ENCODE measurements around the gene CYB561D1.
"Not testable (repeated sequence)": the region's sequence is repeated elsewhere in the genome, so short reads cannot be mapped to it uniquely, and the experiment has no call there.

The CYB561D1 gene

GRCh38 chr1:109493805-109494539 is at the start of gene CYB561D1:
CYB561D1 (plus strand) TSS chr1:109494094; CDS start chr1:109494140, 46 bp downstream.
- H3K4me1 ChIP-seq (ENCODE audit: control insufficient read depth, insufficient read depth, low read length): peaks cover 9% of the 10 kb centered on the region
- no peaks in the 10 kb centered on the region for H3K36me3 ChIP-seq (ENCODE audit: control insufficient read depth, insufficient read depth, low read length)
- H3K9ac ChIP-seq (ENCODE audit: low read depth, low read length): peak within 1 kb of the TSS; percentile 57
- H3K4me3 ChIP-seq (ENCODE audit: low read depth, low read length): peak within 1 kb of the TSS; percentile 92
- H3K27me3 ChIP-seq (ENCODE audit: control insufficient read depth, insufficient read depth, low read length): no peaks in the 10 kb centered on the region
- no peaks in the 10 kb centered on the region for H3K9me3 ChIP-seq (ENCODE audit: control insufficient read depth, insufficient read depth, low read length)

- H3K27me3 ChIP-seq (ENCODE audit: control insufficient read depth, insufficient read depth, low read length): no peaks in the 10 kb centered on the region
- H3K36me3 ChIP-seq (ENCODE audit: control insufficient read depth, insufficient read depth, low read length): no peaks in the 10 kb centered on the region
- no peak overlapping the region for H3K9ac ChIP-seq (ENCODE audit: low read depth, low read length)
- H3K4me3 ChIP-seq (ENCODE audit: low read depth, low read length): no peak overlapping the region
- H3K9me3 ChIP-seq (ENCODE audit: control insufficient read depth, insufficient read depth, low read length): no peaks in the 10 kb centered on the region
- no peaks in the 10 kb centered on the region for H3K4me1 ChIP-seq (ENCODE audit: control insufficient read depth, insufficient read depth, low read length)
Observed at GRCh38 chr1:109444346-109444745, 49.5 kb upstream of the CYB561D1 start.

GRCh38 chr1:109445949-109446695 is 47.8 kb upstream of the CYB561D1 start:
- H3K4me3 ChIP-seq (ENCODE audit: low read depth, low read length); H3K9ac ChIP-seq (ENCODE audit: low read depth, low read length); H3K36me3 ChIP-seq (ENCODE audit: control insufficient read depth, insufficient read depth, low read length); H3K4me1 ChIP-seq (ENCODE audit: control insufficient read depth, insufficient read depth, low read length); H3K9me3 ChIP-seq (ENCODE audit: control insufficient read depth, insufficient read depth, low read length); H3K27me3 ChIP-seq (ENCODE audit: control insufficient read depth, insufficient read depth, low read length): not testable (repeated sequence)

- H3K36me3 ChIP-seq (ENCODE audit: control insufficient read depth, insufficient read depth, low read length): no peaks in the 10 kb centered on the region
- H3K4me3 ChIP-seq (ENCODE audit: low read depth, low read length): no peak overlapping the region
- H3K27me3 ChIP-seq (ENCODE audit: control insufficient read depth, insufficient read depth, low read length): no peaks in the 10 kb centered on the region
- H3K9me3 ChIP-seq (ENCODE audit: control insufficient read depth, insufficient read depth, low read length): no peaks in the 10 kb centered on the region
- H3K9ac ChIP-seq (ENCODE audit: low read depth, low read length): no peak overlapping the region
- no peaks in the 10 kb centered on the region for H3K4me1 ChIP-seq (ENCODE audit: control insufficient read depth, insufficient read depth, low read length)
Observed at GRCh38 chr1:109447524-109447923, 46.4 kb upstream of the CYB561D1 start.

GRCh38 chr1:109454497-109455133 is 39.3 kb upstream of the CYB561D1 start:
- no peaks in the 10 kb centered on the region for H3K27me3 ChIP-seq (ENCODE audit: control insufficient read depth, insufficient read depth, low read length)
- H3K9ac ChIP-seq (ENCODE audit: low read depth, low read length): no peak overlapping the region
- H3K9me3 ChIP-seq (ENCODE audit: control insufficient read depth, insufficient read depth, low read length): peaks cover 3% of the 10 kb centered on the region
- no peak overlapping the region for H3K4me3 ChIP-seq (ENCODE audit: low read depth, low read length)
- no peaks in the 10 kb centered on the region for H3K36me3 ChIP-seq (ENCODE audit: control insufficient read depth, insufficient read depth, low read length)
- H3K4me1 ChIP-seq (ENCODE audit: control insufficient read depth, insufficient read depth, low read length): no peaks in the 10 kb centered on the region

- no peaks in the 10 kb centered on the region for H3K4me1 ChIP-seq (ENCODE audit: control insufficient read depth, insufficient read depth, low read length)
- H3K9ac ChIP-seq (ENCODE audit: low read depth, low read length): no peak overlapping the region
- H3K4me3 ChIP-seq (ENCODE audit: low read depth, low read length): no peak overlapping the region
- H3K27me3 ChIP-seq (ENCODE audit: control insufficient read depth, insufficient read depth, low read length): no peaks in the 10 kb centered on the region
- H3K36me3 ChIP-seq (ENCODE audit: control insufficient read depth, insufficient read depth, low read length): no peaks in the 10 kb centered on the region
- H3K9me3 ChIP-seq (ENCODE audit: control insufficient read depth, insufficient read depth, low read length): peaks cover 3% of the 10 kb centered on the region
Observed at GRCh38 chr1:109457819-109458218, 36.1 kb upstream of the CYB561D1 start.

- Histone ChIP-seq H3K36me3 (ENCODE audit: control insufficient read depth, insufficient read depth, low read length) (no peaks in the 10 kb centered on the region), H3K4me1 (ENCODE audit: control insufficient read depth, insufficient read depth, low read length) (peaks cover 14% of the 10 kb centered on the region), H3K4me3 (ENCODE audit: low read depth, low read length) (peak overlapping the region; percentile 72), H3K9me3 (ENCODE audit: control insufficient read depth, insufficient read depth, low read length) (no peaks in the 10 kb centered on the region), H3K27me3 (ENCODE audit: control insufficient read depth, insufficient read depth, low read length) (peaks cover 39% of the 10 kb centered on the region), H3K9ac (ENCODE audit: low read depth, low read length) (no peak overlapping the region)
Observed at GRCh38 chr1:109466125-109466451, 27.8 kb upstream of the CYB561D1 start.

GRCh38 chr1:109466452-109467300 is 27.2 kb upstream of the CYB561D1 start, which contains the start of gene SYPL2:
SYPL2 (plus strand) TSS chr1:109466546; CDS start chr1:109466844, 298 bp downstream.
- Histone ChIP-seq H3K36me3 (ENCODE audit: control insufficient read depth, insufficient read depth, low read length) (no peaks in the 10 kb centered on the region), H3K9me3 (ENCODE audit: control insufficient read depth, insufficient read depth, low read length) (no peaks in the 10 kb centered on the region), H3K9ac (ENCODE audit: low read depth, low read length) (no peak within 1 kb of the TSS), H3K4me1 (ENCODE audit: control insufficient read depth, insufficient read depth, low read length) (peaks cover 14% of the 10 kb centered on the region), H3K27me3 (ENCODE audit: control insufficient read depth, insufficient read depth, low read length) (peaks cover 39% of the 10 kb centered on the region), H3K4me3 (ENCODE audit: low read depth, low read length) (peak within 1 kb of the TSS; percentile 72)

GRCh38 chr1:109467301-109467777 is 26.6 kb upstream of the CYB561D1 start:
- Histone ChIP-seq H3K27me3 (ENCODE audit: control insufficient read depth, insufficient read depth, low read length) (peaks cover 39% of the 10 kb centered on the region), H3K9me3 (ENCODE audit: control insufficient read depth, insufficient read depth, low read length) (no peaks in the 10 kb centered on the region), H3K4me1 (ENCODE audit: control insufficient read depth, insufficient read depth, low read length) (peaks cover 14% of the 10 kb centered on the region), H3K36me3 (ENCODE audit: control insufficient read depth, insufficient read depth, low read length) (no peaks in the 10 kb centered on the region), H3K9ac (ENCODE audit: low read depth, low read length) (no peak overlapping the region), H3K4me3 (ENCODE audit: low read depth, low read length) (peak overlapping the region; percentile 68)

- Histone ChIP-seq H3K27me3 (ENCODE audit: control insufficient read depth, insufficient read depth, low read length) (peaks cover 39% of the 10 kb centered on the region), H3K9ac (ENCODE audit: low read depth, low read length) (no peak overlapping the region), H3K36me3 (ENCODE audit: control insufficient read depth, insufficient read depth, low read length) (no peaks in the 10 kb centered on the region), H3K4me1 (ENCODE audit: control insufficient read depth, insufficient read depth, low read length) (peaks cover 14% of the 10 kb centered on the region), H3K4me3 (ENCODE audit: low read depth, low read length) (peak overlapping the region; percentile 68), H3K9me3 (ENCODE audit: control insufficient read depth, insufficient read depth, low read length) (no peaks in the 10 kb centered on the region)
Observed at GRCh38 chr1:109468061-109468460, 25.8 kb upstream of the CYB561D1 start.

GRCh38 chr1:109468903-109469302 is 25.0 kb upstream of the CYB561D1 start:
- Histone ChIP-seq H3K4me3 (ENCODE audit: low read depth, low read length) (no peak overlapping the region), H3K4me1 (ENCODE audit: control insufficient read depth, insufficient read depth, low read length) (peaks cover 14% of the 10 kb centered on the region), H3K27me3 (ENCODE audit: control insufficient read depth, insufficient read depth, low read length) (peaks cover 36% of the 10 kb centered on the region), H3K9me3 (ENCODE audit: control insufficient read depth, insufficient read depth, low read length) (no peaks in the 10 kb centered on the region), H3K9ac (ENCODE audit: low read depth, low read length) (no peak overlapping the region), H3K36me3 (ENCODE audit: control insufficient read depth, insufficient read depth, low read length) (no peaks in the 10 kb centered on the region)
